Measurements from ENCODE around the gene CERK.

CERK gene

GRCh38 chr22:46726986-46727317, 11.1 kb downstream of the CERK start:
- no peak for DNase-seq (ENCODE audit: low read depth)
- H3K4me3 ChIP-seq (ENCODE audit: control insufficient read depth, low read depth, low read length), result no peak overlapping the region
- TF ChIP-seq, protein P1, sequence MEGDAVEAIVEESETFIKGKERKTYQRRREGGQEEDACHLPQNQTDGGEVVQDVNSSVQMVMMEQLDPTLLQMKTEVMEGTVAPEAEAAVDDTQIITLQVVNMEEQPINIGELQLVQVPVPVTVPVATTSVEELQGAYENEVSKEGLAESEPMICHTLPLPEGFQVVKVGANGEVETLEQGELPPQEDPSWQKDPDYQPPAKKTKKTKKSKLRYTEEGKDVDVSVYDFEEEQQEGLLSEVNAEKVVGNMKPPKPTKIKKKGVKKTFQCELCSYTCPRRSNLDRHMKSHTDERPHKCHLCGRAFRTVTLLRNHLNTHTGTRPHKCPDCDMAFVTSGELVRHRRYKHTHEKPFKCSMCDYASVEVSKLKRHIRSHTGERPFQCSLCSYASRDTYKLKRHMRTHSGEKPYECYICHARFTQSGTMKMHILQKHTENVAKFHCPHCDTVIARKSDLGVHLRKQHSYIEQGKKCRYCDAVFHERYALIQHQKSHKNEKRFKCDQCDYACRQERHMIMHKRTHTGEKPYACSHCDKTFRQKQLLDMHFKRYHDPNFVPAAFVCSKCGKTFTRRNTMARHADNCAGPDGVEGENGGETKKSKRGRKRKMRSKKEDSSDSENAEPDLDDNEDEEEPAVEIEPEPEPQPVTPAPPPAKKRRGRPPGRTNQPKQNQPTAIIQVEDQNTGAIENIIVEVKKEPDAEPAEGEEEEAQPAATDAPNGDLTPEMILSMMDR (IDR thresholded peaks at IDR 0.05; ENCODE audit: control insufficient read depth, insufficient read depth, low read depth, low read length, missing control alignments), result no peak

DNA sequence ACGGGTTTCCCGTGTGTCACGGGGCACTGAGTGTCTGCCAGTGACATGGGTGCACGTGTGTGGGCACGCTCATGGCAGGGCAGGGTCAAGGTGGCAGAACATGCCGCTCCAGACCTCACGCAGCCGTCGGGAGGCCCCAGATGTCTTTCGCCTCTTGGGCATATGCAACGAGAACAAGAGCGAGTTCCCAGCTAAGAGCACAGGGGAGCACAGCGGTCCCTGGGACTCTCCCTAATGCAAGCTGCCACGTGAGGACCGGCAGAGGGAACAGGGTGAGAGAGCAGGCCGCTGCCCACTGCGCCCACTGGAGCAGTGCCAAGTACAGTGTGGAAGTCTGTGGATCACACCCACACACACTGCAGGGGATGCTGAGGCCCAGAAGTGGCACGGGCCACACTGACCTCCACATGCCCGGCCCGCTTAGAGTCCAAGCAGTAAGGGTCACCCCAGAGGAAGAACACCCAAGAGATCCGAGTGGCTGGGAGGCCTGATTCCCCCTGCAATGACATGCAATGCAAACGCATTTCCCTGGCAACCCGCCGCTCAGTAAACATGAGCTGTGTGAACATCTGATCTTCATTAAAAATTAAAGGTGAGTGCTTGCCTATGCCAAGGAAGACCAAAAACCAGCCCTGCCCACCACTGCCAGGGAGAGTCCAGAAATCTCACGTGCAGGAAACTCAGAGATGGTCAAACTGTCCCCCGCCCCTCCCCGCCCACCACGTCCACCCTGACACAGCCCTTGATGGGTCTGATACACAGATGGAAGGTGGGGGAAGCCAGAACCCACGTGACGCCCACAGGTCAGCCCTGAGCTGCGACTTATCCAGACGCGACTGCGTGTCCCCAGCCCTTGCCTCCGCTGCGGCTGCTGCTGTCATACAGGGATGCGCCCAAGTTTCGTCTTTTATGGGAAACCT, 11.7 kb downstream of the CERK start:
- H3K4me3 ChIP-seq (ENCODE audit: control insufficient read depth, low read depth, low read length), result no peak overlapping the region
- no peak for DNase-seq (ENCODE audit: low read depth)

GRCh38 chr22:46725096-46725495, 13.0 kb downstream of the CERK start:
- DNase-seq (ENCODE audit: low read depth), result no peak
- TF ChIP-seq, protein P1 (IDR thresholded peaks at IDR 0.05; ENCODE audit: control insufficient read depth, insufficient read depth, low read depth, low read length, missing control alignments), result no peak
- H3K4me3 ChIP-seq (ENCODE audit: control insufficient read depth, low read depth, low read length), result no peak overlapping the region

More for the DNA sequence above, 11.7 kb downstream of the CERK start:
- TF ChIP-seq, protein P1 (IDR thresholded peaks at IDR 0.05; ENCODE audit: control insufficient read depth, insufficient read depth, low read depth, low read length, missing control alignments), result no peak

DNA sequence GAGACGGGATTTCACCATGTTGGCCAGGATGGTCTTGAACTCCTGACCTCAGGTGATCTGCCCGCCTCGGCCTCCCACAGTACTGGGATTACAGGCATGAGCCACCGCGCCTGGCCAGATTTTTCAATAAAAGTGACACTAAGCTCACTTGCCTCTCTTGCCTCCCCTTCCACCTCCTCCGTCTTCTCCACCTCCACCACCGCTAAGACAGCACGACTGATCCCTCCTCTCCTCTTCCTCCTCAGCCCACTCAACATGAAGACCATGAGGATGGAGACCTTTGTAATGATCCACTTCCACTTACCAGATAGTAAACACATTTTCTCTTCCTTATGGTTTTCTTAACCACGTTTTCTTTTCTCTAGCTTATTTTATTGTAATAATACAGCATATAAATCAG, 14.2 kb downstream of the CERK start:
- DNase-seq (ENCODE audit: low read depth), result no peak
- TF ChIP-seq, protein P1 (IDR thresholded peaks at IDR 0.05; ENCODE audit: control insufficient read depth, insufficient read depth, low read depth, low read length, missing control alignments), result no peak
- no peak overlapping the region for H3K4me3 ChIP-seq (ENCODE audit: control insufficient read depth, low read depth, low read length)

- H3K4me3 ChIP-seq (ENCODE audit: control insufficient read depth, low read depth, low read length), result no peak overlapping the region
- DNase-seq (ENCODE audit: low read depth), result no peak
- TF ChIP-seq, protein P1 (IDR thresholded peaks at IDR 0.05; ENCODE audit: control insufficient read depth, insufficient read depth, low read depth, low read length, missing control alignments), result no peak
These were observed 16.5 kb downstream of the CERK start for GRCh38 chr22:46721501-46722085.

DNA sequence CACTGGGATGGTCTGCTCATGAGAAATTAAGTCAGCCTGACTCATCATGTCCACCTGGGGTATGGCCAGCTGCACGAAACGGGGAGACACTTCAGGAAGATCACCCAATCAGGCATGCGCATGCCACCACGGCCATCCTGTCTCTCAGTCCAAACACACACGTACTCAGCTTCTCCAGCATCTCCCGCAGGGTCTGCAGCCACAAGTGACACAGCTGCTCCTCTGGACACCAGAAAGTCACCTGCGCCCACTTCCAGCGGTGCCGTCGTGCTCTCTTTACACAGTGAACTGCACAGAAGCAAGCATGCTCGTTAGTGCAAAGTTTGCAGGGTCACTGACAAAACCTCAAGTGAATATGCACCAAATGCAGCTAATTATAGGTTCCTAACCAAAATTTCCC, 18.1 kb downstream of the CERK start:
- no peak for DNase-seq (ENCODE audit: low read depth)
- H3K4me3 ChIP-seq (ENCODE audit: control insufficient read depth, low read depth, low read length), result no peak overlapping the region
- TF ChIP-seq, protein P1 (IDR thresholded peaks at IDR 0.05; ENCODE audit: control insufficient read depth, insufficient read depth, low read depth, low read length, missing control alignments), result no peak

Data from AG09309 (cell line).